HG03457 (cell line): ENCODE measurements around the gene NXN.
"Not testable (repeated sequence)": the region's sequence is repeated elsewhere in the genome, so short reads cannot be mapped to it uniquely, and the experiment has no call there.

Source experiments
- ATAC-seq: cut with Tn5 transposase; IDR thresholded peaks from one replicate; pipeline ENCODE4 v1.9.1; 2021; ENCODE audit warnings: moderate number of reproducible peaks; ENCODE audit not compliant: unreplicated experiment

Gene NXN

GRCh38 chr17:957856-958421 is 21.6 kb downstream of the NXN start:
- no peak for ATAC-seq

- ATAC-seq, result no peak
These were observed 22.7 kb downstream of the NXN start for GRCh38 chr17:956905-957304.

GRCh38 chr17:954431-955164 is 25.0 kb downstream of the NXN start:
- no peak for ATAC-seq

- no peak for ATAC-seq
These were observed 25.8 kb downstream of the NXN start for GRCh38 chr17:953767-954166.

- not testable (repeated sequence) for ATAC-seq
These were observed 27.0 kb downstream of the NXN start for GRCh38 chr17:952592-952991.

GRCh38 chr17:951325-952132 is 28.0 kb downstream of the NXN start:
- no peak for ATAC-seq

- no peak for ATAC-seq
These were observed 29.8 kb downstream of the NXN start for GRCh38 chr17:949623-950303.

- ATAC-seq, result no peak
These were observed 31.2 kb downstream of the NXN start for GRCh38 chr17:948284-948852.

GRCh38 chr17:946510-947236 is 32.9 kb downstream of the NXN start:
- ATAC-seq, result no peak

GRCh38 chr17:945672-946071 is 33.9 kb downstream of the NXN start:
- ATAC-seq, result no peak

- no peak for ATAC-seq
These were observed 35.2 kb downstream of the NXN start for GRCh38 chr17:944266-944826.

GRCh38 chr17:935485-935884 is 44.1 kb downstream of the NXN start:
- ATAC-seq, result no peak

GRCh38 chr17:933312-934073 is 46.1 kb downstream of the NXN start:
- no peak for ATAC-seq

GRCh38 chr17:930258-930657 is 49.3 kb downstream of the NXN start:
- ATAC-seq, result no peak

GRCh38 chr17:929586-929985 is 50.0 kb downstream of the NXN start:
- ATAC-seq, result no peak

GRCh38 chr17:927611-928461 is 51.7 kb downstream of the NXN start:
- no peak for ATAC-seq

- ATAC-seq, result no peak
These were observed 53.8 kb downstream of the NXN start for GRCh38 chr17:925817-926216.

GRCh38 chr17:924711-925475 is 54.7 kb downstream of the NXN start:
- no peak for ATAC-seq
